GM21576 (cell line): ENCODE data around the gene YTHDF1.
"Not testable (repeated sequence)": the region's sequence is repeated elsewhere in the genome, so short reads cannot be mapped to it uniquely, and the experiment has no call there.

Experiments used
- ATAC-seq: cut with Tn5 transposase; IDR thresholded peaks from one replicate; pipeline ENCODE4 v1.9.1; 2021; ENCODE audit warnings: mild to moderate bottlenecking, moderate library complexity; ENCODE audit not compliant: unreplicated experiment

YTHDF1 gene

GRCh38 chr20:63159826-63160640 lies 55.9 kb downstream of the YTHDF1 start:
- no peak for ATAC-seq

- ATAC-seq, result not testable (repeated sequence)
Measured at GRCh38 chr20:63159251-63159650, 56.7 kb downstream of the YTHDF1 start.

- no peak for ATAC-seq
Measured at GRCh38 chr20:63158845-63159244, 57.1 kb downstream of the YTHDF1 start.

DNA sequence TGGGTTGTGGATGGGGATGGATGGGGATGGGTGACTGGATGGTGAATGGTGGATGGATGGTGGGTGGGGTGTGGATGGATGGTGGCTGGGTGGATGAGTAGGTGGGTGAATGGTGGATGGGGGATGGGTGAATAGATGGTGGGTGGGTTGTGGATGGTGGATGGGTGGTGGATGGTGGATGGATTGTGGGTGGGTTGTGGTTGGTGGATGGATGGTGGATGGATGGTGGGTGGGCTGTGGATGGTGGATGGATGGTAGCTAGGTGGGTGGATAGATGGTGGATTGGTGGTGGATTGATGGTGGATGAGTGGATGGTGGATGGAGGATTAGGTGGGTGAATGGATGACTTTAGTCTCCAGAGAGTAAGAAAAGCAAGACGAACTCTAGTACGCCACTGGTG lies 57.6 kb downstream of the YTHDF1 start:
- ATAC-seq, result no peak

DNA sequence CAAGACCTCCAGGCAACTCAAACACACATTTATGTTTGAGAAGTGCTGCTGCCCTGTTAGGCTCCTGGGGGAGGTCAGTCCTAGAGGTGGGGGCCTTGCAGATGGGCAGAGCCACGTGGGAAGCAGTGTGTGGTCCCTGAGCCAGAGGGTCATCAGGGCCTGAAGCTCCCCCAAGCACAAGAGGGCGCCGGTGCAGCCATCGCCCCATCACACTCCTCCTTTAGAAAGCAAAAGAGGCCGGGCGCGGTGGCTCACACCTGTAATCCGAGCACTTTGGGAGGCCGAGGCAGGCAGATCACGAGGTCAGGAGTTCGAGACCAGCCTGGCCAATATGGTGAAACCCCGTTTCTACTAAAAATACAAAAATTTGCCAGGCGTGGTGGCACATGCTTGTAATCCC lies 58.5 kb downstream of the YTHDF1 start:
- not testable (repeated sequence) for ATAC-seq

DNA sequence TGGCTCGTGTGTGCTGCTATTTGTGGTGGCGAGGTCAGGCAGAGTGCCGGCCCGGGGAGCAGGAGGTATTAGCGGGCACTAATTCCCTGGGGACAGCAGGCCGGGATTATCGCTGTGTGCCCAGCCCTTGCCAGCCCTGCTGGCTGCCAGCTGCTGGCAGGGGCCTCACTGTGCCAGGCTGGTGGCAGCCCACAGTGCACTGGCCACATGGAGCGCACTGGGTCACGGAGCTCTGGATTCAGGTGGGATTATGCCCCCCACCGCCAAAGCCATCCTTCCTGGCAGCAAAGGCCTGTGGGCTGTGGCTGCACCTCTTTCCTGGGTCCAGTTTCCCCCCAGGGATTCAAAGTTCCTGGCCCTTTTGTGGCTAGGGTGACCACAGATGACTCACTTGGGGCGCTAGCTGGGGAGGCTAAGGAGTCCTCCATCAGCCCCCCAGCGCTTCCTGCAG lies 59.7 kb downstream of the YTHDF1 start:
- ATAC-seq, result no peak

DNA sequence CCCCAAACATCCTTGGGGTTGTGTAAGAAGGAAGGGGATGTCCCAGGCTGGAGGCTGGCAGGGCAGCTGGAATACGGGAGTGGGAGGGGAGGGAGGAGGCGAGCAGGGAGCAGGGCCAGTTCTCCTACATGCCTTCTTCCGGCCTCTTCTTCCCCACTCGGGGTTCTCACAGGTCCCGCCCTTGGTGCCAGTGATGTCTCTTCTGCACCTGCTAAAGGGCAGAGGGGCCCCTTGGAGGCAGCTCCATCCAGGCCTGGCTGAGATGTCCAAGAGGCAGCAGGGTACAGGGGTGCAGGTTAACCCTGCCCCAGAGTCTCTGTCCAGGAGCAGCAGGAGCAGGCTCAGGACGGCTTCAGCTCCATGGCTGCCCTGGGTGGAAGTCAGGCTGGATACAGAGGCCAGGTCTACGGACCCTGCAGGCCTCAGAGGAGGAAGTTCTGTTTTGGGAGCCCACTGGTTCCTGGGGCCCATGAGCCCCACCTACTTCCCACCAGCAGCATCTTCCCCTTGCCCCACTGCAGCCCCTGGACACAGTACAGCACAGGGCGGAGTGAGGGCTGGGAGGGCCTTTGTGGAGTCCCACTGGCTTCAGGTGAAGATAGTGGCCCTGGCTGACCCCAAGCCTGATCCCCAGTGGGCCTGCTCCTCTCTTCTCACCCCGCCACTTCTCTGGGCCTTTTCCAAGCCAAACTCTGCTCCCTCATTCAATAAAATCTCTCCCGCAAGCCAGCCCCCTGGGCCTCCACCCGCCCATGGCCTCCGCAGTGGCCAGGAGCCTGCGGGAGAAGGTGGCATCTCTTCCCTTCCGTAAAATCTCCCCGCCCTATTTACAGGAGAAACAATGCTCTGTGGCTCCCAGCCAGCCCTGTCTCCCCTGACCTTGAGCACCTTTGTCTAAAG lies 60.4 kb downstream of the YTHDF1 start:
- no peak for ATAC-seq

DNA sequence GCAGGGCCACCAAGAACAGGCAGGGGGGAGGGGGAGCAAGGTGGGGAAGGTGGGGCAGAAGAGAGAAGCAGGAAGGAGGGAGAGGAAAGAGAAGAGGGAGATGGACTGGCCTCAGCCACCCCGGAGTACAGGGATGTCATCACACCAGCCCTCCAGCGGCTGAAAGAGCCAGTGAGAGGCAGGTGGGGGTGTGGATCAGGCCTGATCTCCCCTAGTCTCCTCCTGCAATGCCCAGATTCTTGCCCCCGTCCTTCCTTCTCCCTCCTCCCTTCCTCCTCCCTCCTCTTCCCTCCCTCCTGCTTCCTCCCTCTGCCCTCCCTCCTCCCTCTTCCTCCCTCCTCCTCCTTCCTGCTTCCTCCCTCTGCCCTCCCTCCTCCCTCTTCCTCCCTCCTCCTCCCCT lies 61.5 kb downstream of the YTHDF1 start:
- ATAC-seq, result no peak

- no peak for ATAC-seq
Measured at GRCh38 chr20:63153254-63154221, 62.4 kb downstream of the YTHDF1 start.

DNA sequence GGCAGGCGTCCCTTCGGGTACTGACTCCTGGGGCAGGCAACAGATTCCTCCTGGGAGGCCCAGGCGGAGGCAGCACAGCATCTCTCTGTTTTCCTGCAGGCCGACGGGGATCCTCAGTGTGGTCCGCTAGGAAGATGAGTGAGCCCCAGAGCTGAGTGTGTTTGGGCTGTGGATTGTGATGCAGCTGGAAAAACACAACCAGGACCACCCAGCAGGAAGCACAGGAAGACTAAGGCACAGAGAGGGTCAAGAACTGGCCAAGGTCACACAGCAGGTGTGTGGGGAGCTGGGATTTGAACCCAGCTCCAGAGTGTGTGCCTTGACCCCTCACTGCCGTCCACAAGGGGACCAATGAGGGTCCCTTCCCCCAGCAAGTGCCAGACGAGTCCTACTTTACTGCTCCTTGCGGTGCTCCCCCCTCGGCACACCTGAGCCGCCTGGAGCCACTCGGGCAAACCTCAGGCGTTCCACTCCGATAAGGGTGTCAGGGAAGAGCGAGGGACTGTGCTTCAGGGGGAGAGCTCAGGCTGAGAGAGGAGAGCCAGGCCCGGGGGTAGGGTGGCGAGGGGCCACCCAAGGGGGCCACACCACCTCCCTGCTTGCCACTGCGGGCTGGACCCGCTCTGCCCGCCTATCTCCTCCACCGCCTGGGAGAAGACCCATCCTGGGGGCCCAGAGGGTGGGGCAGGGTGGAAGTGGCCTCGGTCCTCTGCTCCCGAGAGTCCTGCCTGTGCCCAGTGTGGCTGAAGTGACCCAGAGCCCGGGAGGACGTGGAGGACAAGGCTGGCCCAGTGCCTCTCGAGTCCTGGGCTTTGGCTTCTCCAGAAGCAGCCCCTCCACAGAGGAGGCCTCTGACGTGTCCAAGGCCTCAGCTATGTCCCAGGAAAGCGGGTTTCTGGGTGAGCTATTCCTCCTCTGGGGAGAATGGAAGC lies 63.3 kb downstream of the YTHDF1 start:
- no peak for ATAC-seq

- no peak for ATAC-seq
Measured at GRCh38 chr20:63151554-63152321, 64.2 kb downstream of the YTHDF1 start.

DNA sequence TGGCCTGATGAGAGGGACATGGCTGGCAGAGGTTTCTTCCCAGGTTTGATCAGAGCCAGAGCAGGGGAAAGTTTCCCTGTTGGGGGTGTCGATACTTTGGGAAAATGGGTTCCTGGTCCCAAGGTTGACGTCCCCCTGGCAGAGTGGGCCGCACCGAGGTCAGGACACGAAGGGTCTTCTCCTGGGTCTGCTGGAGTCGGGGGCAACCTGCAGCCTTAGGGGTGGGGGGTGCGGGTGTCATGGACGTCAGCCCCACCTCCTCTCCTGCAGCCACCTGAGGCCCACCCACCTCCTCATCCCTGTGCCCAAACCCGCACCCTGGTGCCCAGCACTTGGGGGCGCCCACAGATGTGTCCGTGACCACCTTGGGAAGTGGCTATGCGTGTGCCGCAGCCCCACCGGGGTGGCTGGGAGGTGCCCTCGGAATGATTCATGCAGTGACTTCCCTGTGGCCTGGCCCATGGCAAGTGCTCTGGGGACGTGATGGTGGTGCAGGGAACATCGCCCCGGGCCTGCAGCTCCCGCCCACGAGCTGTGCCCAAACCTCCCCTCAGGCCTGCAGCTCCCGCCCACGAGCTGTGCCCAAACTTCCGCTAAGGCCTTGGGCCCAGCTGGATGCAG lies 64.9 kb downstream of the YTHDF1 start:
- no peak for ATAC-seq

- ATAC-seq, result no peak
Measured at GRCh38 chr20:63150391-63150898, 65.5 kb downstream of the YTHDF1 start.

- no peak for ATAC-seq
Measured at GRCh38 chr20:63149531-63150192, 66.3 kb downstream of the YTHDF1 start.

GRCh38 chr20:63148696-63149095 lies 67.2 kb downstream of the YTHDF1 start:
- no peak for ATAC-seq

DNA sequence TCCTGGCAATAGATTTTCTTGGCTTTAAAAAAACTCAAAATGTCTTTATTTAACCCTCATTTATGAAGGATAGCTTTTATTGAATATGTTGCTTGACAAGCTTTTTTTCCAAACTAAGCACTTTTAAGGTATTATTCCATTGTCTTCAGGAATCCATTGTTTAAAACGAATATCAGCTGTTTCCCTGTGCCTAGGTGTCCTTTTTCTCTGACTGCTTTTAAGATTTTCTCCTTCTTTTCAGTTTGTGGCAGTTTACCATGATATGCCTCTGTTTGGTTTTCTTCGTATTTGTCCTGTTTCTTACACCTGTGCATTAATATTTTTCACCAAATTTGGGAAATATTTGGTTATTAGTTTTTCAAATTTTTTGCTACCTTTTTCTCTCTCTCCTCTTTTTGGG lies 68.4 kb downstream of the YTHDF1 start:
- no peak for ATAC-seq
